ENCODE data around the gene TENM4. TPM values are rescaled to one million over a fixed set of nuclear protein-coding genes. Genes with fewer than 3 reads are reported as not detected.

TENM4 gene
- total RNA-seq, 4 donors from 2014 or later = 0.02 to 0.82 (median 0.23) TPM

- H3K9me3 ChIP-seq = no peaks in the 10 kb centered on the region
- H3K27me3 ChIP-seq = no peaks in the 10 kb centered on the region
- in situ Hi-C loops (cut with MboI; ENCODE audit: low sequenced_read_pairs in 4 of 4) = no loop called here
- H3K36me3 ChIP-seq = no peaks in the 10 kb centered on the region
- DNase-seq (no peak), ATAC-seq (no peak)
- no peak overlapping the region for H3K27ac ChIP-seq
- intact Hi-C loops (cut with DNase I; ENCODE audit: low total_unique reads) = no loop called here
- H3K4me3 ChIP-seq = no peak overlapping the region
- TF ChIP-seq CTCF (IDR thresholded peaks at IDR 0.05 in 4 of 5, conservative IDR thresholded peaks at IDR 0.05 in 1 of 5) (no peak), POLR2A (IDR thresholded peaks at IDR 0.05) (no peak)
- H3K4me1 ChIP-seq = no peaks in the 10 kb centered on the region
Measured at GRCh38 chr11:78977009-78977408, 463.8 kb downstream of the TENM4 start.

DNA sequence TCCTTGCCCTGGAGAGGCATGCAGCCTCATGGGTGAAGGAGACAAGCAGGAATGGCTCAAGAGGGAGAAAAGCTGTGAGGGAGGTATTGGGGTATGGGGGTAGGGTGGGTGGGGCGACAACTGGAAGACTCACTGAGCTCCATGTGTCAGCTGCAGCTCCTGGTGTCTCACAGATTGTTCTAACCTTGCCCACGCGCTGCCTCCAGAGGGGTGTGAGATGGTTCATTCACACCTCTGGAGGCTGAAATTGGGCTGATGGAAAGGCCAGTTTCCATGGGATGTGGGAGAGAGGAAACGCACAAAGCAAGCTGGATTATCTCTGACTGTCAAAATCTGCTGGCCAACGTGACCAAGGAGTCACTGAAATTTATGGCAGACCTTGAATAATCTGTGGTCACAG lies 465.7 kb downstream of the TENM4 start:
- in situ Hi-C loops (cut with MboI; ENCODE audit: low sequenced_read_pairs in 4 of 4) = no loop called here

GRCh38 chr11:78973876-78974275 lies 467.0 kb downstream of the TENM4 start:
- Histone ChIP-seq H3K36me3 (no peaks in the 10 kb centered on the region), H3K4me3 (no peak overlapping the region), H3K9me3 (no peaks in the 10 kb centered on the region), H3K4me1 (no peaks in the 10 kb centered on the region), H3K27me3 (no peaks in the 10 kb centered on the region), H3K27ac (no peak overlapping the region)
- intact Hi-C loops (cut with DNase I; ENCODE audit: low total_unique reads) (no loop called here), in situ Hi-C loops (cut with MboI; ENCODE audit: low sequenced_read_pairs in 4 of 4) (no loop called here)
- ATAC-seq (no peak), DNase-seq (no peak)
- TF ChIP-seq POLR2A (IDR thresholded peaks at IDR 0.05) = no peak
- TF ChIP-seq CTCF (IDR thresholded peaks at IDR 0.05 in 4 of 5, conservative IDR thresholded peaks at IDR 0.05 in 1 of 5) = no peak

More for the DNA sequence above, 465.7 kb downstream of the TENM4 start:
- ATAC-seq = no peak
- DNase-seq = no peak
- intact Hi-C loops (cut with DNase I; ENCODE audit: low total_unique reads) = no loop called here
- TF ChIP-seq POLR2A (IDR thresholded peaks at IDR 0.05) (no peak), CTCF (IDR thresholded peaks at IDR 0.05 in 4 of 5, conservative IDR thresholded peaks at IDR 0.05 in 1 of 5) (no peak)
- H3K9me3 ChIP-seq = no peaks in the 10 kb centered on the region
- no peak overlapping the region for H3K4me3 ChIP-seq
- no peak overlapping the region for H3K27ac ChIP-seq
- no peaks in the 10 kb centered on the region for H3K36me3 ChIP-seq
- no peaks in the 10 kb centered on the region for H3K4me1 ChIP-seq
- no peaks in the 10 kb centered on the region for H3K27me3 ChIP-seq

- H3K27me3 ChIP-seq = no peaks in the 10 kb centered on the region
- no peaks in the 10 kb centered on the region for H3K36me3 ChIP-seq
- no peak overlapping the region for H3K4me3 ChIP-seq
- no peaks in the 10 kb centered on the region for H3K4me1 ChIP-seq
- intact Hi-C loops (cut with DNase I; ENCODE audit: low total_unique reads) = no loop called here
- in situ Hi-C loops (cut with MboI; ENCODE audit: low sequenced_read_pairs in 4 of 4) = no loop called here
- DNase-seq (no peak), ATAC-seq (no peak)
- no peak overlapping the region for H3K27ac ChIP-seq
- H3K9me3 ChIP-seq = no peaks in the 10 kb centered on the region
- no peak for TF ChIP-seq POLR2A (IDR thresholded peaks at IDR 0.05)
- TF ChIP-seq CTCF (IDR thresholded peaks at IDR 0.05 in 4 of 5, conservative IDR thresholded peaks at IDR 0.05 in 1 of 5) = no peak
Measured at GRCh38 chr11:78972590-78972989, 468.2 kb downstream of the TENM4 start.

- intact Hi-C loops (cut with DNase I; ENCODE audit: low total_unique reads) = no loop called here
- in situ Hi-C loops (cut with MboI; ENCODE audit: low sequenced_read_pairs in 4 of 4) = no loop called here
Measured at GRCh38 chr11:78972177-78972576, 468.7 kb downstream of the TENM4 start.

More at GRCh38 chr11:78972177-78972576, 468.7 kb downstream of the TENM4 start:
- Histone ChIP-seq H3K4me3 (no peak overlapping the region), H3K9me3 (no peaks in the 10 kb centered on the region), H3K27me3 (no peaks in the 10 kb centered on the region), H3K36me3 (no peaks in the 10 kb centered on the region), H3K4me1 (no peaks in the 10 kb centered on the region), H3K27ac (no peak overlapping the region)
- TF ChIP-seq POLR2A (IDR thresholded peaks at IDR 0.05) = no peak
- no peak for TF ChIP-seq CTCF (IDR thresholded peaks at IDR 0.05 in 4 of 5, conservative IDR thresholded peaks at IDR 0.05 in 1 of 5)
- DNase-seq (no peak), ATAC-seq (no peak)

All from gastrocnemius medialis (tissue), 4 donors.